ENCODE data around the gene YBX1.

DNA sequence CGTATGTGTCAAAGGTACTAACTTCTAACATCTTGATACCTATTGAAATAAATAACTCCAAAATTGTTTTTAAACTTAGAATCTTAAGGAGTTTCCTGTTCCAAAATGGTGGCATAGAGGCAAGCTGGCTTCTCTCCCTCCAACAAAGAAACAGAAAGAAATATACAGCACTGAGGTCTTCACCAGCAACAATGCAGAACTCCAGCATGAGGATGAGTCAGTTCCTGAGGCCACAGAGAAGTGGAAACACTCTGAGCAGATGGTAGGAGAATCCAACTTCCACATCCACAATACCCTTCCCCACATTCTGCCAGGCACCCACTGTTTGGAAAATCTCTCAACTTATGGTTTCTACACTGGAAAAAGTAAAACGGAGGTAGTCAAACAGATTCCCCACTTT lies 36.2 kb upstream of the YBX1 start:
- no peak for TF ChIP-seq POLR2A (IDR thresholded peaks at IDR 0.05)
- TF ChIP-seq, protein P1, sequence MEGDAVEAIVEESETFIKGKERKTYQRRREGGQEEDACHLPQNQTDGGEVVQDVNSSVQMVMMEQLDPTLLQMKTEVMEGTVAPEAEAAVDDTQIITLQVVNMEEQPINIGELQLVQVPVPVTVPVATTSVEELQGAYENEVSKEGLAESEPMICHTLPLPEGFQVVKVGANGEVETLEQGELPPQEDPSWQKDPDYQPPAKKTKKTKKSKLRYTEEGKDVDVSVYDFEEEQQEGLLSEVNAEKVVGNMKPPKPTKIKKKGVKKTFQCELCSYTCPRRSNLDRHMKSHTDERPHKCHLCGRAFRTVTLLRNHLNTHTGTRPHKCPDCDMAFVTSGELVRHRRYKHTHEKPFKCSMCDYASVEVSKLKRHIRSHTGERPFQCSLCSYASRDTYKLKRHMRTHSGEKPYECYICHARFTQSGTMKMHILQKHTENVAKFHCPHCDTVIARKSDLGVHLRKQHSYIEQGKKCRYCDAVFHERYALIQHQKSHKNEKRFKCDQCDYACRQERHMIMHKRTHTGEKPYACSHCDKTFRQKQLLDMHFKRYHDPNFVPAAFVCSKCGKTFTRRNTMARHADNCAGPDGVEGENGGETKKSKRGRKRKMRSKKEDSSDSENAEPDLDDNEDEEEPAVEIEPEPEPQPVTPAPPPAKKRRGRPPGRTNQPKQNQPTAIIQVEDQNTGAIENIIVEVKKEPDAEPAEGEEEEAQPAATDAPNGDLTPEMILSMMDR (IDR thresholded peaks at IDR 0.05): no peak

Data from Peyer's patch (tissue), 4 donors.